Measurements from ENCODE around the gene CTAGE9.
A peak's percentile ranks its signal among the peaks of the same experiment; 100 is the strongest.
"Not testable (repeated sequence)": the region's sequence is repeated elsewhere in the genome, so short reads cannot be mapped to it uniquely, and the experiment has no call there.

The CTAGE9 gene

DNA sequence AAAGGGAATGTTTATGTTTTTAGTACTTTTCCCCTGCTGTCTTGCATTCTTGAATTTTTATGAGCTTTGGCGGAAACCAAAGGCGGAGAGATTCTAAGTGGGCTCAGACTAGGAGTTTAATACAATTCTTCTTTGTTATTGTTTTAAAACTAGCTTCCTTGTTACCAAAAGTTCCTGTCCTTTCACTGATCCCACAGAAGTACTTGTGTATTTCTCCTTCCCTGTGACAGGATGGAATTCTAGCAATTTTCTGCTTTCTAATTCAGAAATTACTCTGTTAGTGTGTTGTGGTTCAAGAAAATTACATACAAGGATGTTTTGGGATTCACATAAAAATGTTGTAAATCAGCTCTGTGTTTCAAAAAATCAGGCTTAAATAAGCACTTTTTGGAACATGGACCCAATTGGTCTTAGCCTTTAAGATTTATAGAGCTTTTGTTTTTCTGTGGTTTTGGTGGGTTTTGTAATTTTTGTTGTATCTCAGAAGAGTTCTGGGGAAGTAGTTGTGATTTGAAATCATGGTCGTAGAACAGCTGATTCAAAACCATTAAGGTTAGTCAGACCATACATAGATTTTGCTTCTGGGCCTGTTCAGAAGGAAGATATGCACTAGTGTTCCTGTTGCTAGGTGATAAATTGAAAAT lies 17.6 kb upstream of the CTAGE9 start:
- no peak for DNase-seq

GRCh38 chr6:131727868-131728267 lies 17.1 kb upstream of the CTAGE9 start:
- no peak for DNase-seq

DNA sequence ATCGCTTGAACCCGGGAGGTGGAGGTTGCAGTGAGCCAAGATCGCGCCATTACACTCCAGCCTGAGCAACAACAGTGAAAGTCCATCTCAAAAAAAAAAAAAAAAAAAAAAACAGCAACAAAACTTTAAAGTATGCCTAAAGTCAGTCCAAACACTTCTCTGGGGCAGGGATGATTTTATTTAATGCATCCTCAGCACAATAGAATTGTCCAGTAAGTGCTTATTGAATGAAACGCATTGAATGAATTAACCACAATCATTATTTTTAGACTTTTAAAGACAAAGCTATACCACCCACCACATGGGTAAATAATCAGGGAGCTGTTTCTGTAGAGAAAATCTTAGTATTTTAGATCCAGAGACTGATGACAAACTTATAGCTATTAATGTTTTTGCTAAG lies 16.6 kb upstream of the CTAGE9 start:
- DNase-seq, result no peak

DNA sequence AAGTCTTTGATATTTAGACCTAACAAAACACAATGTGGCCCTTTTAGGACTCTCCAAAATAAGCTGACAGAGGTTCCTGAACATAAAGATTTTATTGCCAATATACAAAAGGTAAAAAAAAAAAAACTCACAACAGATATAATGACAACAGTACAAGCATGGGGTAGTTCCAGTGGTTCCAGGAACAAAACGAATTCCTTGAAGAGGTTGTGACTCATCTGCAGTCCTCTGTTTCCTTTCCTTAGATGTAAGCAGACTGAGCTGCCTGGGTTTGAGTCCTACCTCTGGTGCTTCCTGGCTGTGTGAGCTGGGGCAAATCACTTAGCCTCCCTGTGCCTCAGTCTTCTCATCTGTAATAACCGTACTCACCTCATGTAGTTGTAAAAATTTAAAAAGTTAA lies 13.3 kb upstream of the CTAGE9 start:
- DNase-seq, result no peak

DNA sequence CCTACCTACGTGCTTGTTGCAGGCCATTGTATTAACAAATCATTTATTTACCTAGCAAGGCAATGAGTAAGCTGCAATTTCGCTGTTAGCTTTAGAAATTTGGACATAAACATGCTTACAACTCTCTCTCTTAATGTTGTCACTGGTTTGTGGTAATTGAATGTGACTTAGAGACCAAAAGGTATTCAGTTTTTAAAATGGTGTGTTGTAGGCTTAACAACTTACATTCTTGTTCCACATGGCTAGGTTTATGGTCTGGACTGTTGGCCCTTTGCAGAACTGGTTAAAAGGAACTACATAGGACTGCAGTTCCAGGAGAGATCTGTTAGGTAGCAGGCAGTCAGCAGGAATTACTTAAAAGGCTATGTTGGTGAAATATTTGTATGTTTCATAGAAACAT lies 10.3 kb upstream of the CTAGE9 start:
- DNase-seq, result no peak

GRCh38 chr6:131717836-131718542 lies 7.2 kb upstream of the CTAGE9 start:
- no peak for DNase-seq

GRCh38 chr6:131715567-131715966 lies 4.8 kb upstream of the CTAGE9 start:
- DNase-seq, result not testable (repeated sequence)

GRCh38 chr6:131703905-131704304 lies 6.9 kb downstream of the CTAGE9 start:
- not testable (repeated sequence) for DNase-seq

- DNase-seq, result not testable (repeated sequence)
Observed at GRCh38 chr6:131700851-131701250, 10.0 kb downstream of the CTAGE9 start.

GRCh38 chr6:131696956-131697355 lies 13.9 kb downstream of the CTAGE9 start:
- no peak for DNase-seq

GRCh38 chr6:131694832-131695426 lies 15.9 kb downstream of the CTAGE9 start:
- peak; percentile 6 for DNase-seq

GRCh38 chr6:131693384-131693783 lies 17.4 kb downstream of the CTAGE9 start:
- DNase-seq, result no peak

DNA sequence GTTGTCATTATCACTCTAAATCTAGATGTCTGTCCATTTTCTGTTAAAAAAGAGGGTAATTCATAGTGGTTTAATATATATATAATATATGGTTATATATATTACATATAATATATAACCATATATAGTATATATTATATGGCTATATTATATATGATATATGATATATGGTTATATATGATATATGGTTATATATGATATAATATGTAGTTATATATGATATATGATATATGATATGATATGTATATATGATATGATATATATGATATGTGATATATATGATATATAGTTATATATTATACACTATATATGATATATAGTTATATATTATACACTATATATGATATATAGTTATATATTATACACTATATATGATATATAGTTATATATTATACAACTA lies 18.2 kb downstream of the CTAGE9 start:
- DNase-seq, result no peak

GRCh38 chr6:131692031-131692430 lies 18.8 kb downstream of the CTAGE9 start:
- no peak for DNase-seq

DNA sequence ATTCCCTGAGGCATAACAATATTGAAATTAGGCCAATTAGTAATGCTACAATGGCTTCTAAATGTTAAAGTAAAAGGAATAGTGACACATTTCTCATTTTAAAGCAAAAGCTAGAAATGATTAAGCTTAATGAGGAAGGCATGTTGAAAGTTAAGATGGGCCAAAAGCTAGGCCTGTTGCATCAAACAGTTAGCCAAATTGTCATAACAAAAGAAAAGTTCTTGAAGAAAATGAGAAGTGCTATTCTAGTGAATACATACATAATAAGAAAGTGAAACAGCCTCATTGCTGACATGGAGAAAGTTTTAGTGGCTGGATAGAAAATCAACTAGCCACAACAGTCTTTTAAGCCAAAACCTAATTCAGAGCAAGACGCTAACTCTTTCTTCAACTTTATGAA lies 22.5 kb downstream of the CTAGE9 start:
- no peak for DNase-seq

DNA sequence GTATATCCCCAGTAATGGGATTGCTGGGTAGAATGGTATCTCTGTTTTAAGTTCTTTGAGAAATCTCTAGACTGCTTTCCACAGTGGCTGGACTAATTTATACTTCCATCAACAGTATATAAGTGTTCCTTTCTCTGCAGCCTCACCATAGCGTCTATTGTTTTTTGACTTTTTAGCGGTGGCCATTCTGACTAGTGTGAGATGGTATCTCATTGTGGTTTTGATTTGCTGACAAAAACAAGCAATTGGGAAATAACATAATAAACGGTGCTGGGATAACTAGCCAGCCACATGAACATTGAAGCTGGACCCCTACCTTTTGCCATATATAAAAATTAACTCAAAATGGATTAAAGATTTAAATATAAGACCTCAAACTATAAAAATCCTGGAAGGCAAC lies 23.8 kb downstream of the CTAGE9 start:
- no peak for DNase-seq

- DNase-seq, result no peak
Observed at GRCh38 chr6:131685266-131685780, 25.5 kb downstream of the CTAGE9 start.

- DNase-seq, result no peak
Observed at GRCh38 chr6:131683479-131683878, 27.3 kb downstream of the CTAGE9 start.

DNA sequence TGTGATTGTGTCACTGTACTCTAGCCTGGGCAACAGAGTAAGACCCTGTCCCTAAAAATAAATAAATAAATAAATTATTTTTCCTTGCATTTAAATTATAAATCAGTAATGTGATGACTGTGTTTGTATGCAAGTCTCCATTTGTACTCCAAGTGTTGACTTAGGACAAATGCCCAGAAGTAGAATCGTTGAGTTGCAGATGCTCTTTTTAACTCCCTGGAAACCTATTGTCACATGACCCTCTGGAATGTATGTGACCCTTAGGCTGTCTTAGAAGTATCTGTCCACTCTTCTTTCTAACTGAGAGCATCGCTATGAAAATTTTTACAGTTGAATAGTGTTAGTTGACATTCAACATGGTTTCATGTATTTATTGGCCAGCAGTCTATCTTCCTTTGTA lies 28.4 kb downstream of the CTAGE9 start:
- no peak for DNase-seq

GRCh38 chr6:131681585-131681984 lies 29.2 kb downstream of the CTAGE9 start:
- DNase-seq, result no peak

- no peak for DNase-seq
Observed at GRCh38 chr6:131680868-131681267, 29.9 kb downstream of the CTAGE9 start.

DNA sequence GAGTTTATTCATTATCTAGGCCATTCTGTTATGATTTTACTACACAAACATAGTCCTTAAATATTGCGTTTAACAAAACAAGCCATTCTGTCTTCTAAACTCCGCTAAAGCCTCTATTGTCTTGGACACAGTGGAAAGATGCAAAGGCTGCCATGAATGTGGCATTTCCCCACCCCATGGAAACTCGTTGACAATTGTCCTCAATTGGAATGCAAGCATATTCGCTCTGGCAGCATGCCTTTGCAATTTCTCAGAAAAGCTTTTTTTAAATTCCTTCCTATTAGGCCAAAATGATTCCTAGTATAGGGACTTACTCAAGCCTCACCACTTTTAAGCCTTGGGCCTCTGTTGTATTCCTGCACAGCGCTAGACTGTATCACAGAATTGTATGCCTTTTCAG lies 32.4 kb downstream of the CTAGE9 start:
- no peak for DNase-seq

DNA sequence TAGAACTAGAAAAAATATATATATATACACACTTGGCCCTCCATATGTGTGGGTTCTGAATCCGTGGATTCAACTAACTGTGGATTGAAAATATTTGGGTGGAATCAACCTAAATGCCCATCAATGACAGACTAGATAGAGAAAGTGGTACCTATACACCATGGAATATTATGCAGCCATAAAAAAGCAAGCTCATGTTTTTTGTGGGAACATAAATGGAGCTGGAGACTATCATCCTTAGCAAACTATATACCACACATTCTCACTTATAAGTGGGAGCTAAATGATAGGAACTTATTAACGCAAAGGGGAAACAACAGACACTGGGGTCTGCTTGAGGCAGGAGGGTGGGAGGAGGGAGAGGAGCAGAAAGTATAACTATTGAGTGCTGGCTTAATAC lies 37.6 kb downstream of the CTAGE9 start:
- DNase-seq, result no peak

DNA sequence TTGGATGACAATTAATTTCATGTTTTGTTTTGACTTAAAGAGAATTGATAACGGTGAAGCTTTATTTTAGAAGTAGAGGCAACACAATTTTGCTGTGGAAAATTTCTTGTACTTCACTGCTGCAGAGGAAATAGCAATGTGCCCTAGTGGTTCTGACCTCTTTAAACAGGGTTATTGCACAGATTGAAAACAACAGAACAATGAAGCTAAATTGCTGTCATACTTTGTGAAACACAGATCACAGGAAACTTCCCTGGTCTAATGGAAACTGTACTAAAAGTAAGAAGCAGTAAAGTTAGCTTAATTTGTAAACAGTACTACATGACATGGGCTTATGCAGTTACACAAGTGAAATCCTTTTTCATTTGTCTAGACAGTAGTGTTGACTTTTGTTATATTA lies 40.9 kb downstream of the CTAGE9 start:
- DNase-seq, result no peak
